GM20000 (cell line): Measurements from ENCODE around the gene ELF5.

Experiments used
- DNase-seq: peaks from one replicate; pipeline ENCODE4 v3.0.0; 2012; ENCODE audit warnings: low spot score
- CTCF ChIP-seq: IDR thresholded peaks from 2 replicates; pipeline ENCODE4 v1.5.1; 2012; ENCODE audit warnings: mild to moderate bottlenecking, control low read depth; ENCODE audit errors: extremely low read depth, missing control alignments

ELF5 gene

GRCh38 chr11:34432822-34433221, 80.8 kb downstream of the ELF5 start:
- no peak for TF ChIP-seq CTCF
- DNase-seq, result no peak

- no peak for DNase-seq
- TF ChIP-seq CTCF, result no peak
These were observed 81.6 kb downstream of the ELF5 start for GRCh38 chr11:34431979-34432378.
